Ishikawa (cell line): ENCODE data around the gene MRPS18C.

Experiments
- CEBPB ChIP-seq: IDR thresholded peaks from 2 replicates; pipeline ENCODE4 v1.6.1; 2012
- CREB1 ChIP-seq: IDR thresholded peaks from 2 replicates; pipeline ENCODE4 v1.6.1; 2012; ENCODE audit warnings: low read depth
- EGR1 ChIP-seq: IDR thresholded peaks from 2 replicates; pipeline ENCODE4 v1.6.1; 2012
- EP300 ChIP-seq: IDR thresholded peaks from 2 replicates; pipeline ENCODE4 v1.6.1; 2012; ENCODE audit warnings: borderline replicate concordance
- FOXM1 ChIP-seq: IDR thresholded peaks from 2 replicates; pipeline ENCODE4 v1.6.1; 2012; ENCODE audit warnings: low read depth, borderline replicate concordance
- MAX ChIP-seq: IDR thresholded peaks from 2 replicates; pipeline ENCODE4 v1.6.1; 2012
- NFIC ChIP-seq: IDR thresholded peaks from 2 replicates; pipeline ENCODE4 v1.6.1; 2012
- RAD21 ChIP-seq: IDR thresholded peaks from 2 replicates; pipeline ENCODE4 v1.6.1; 2012; ENCODE audit warnings: low read depth
- TAF1 ChIP-seq: IDR thresholded peaks from 2 replicates; pipeline ENCODE4 v1.6.1; 2012; ENCODE audit warnings: low read depth, mild to moderate bottlenecking
- TCF12 ChIP-seq: IDR thresholded peaks from 2 replicates; pipeline ENCODE4 v1.6.1; 2012; ENCODE audit warnings: low read depth
- TEAD4 ChIP-seq: IDR thresholded peaks from 2 replicates; pipeline ENCODE4 v1.6.1; 2012
- YY1 ChIP-seq: IDR thresholded peaks from 2 replicates; pipeline ENCODE4 v1.6.1; 2012; ENCODE audit warnings: low read depth
- ZBTB7A ChIP-seq: IDR thresholded peaks from 2 replicates; pipeline ENCODE4 v1.6.1; 2012; ENCODE audit warnings: low read depth
- TF ChIP-seq, protein P1 (sequence below): IDR thresholded peaks from 2 replicates; pipeline ENCODE4 v1.6.1; 2012; ENCODE audit warnings: low read depth, mild to moderate bottlenecking
- TF ChIP-seq, protein P2 (sequence below): IDR thresholded peaks from 2 replicates; pipeline ENCODE4 v1.6.1; 2012

The MRPS18C gene

GRCh38 chr4:83498187-83498586, 42.3 kb downstream of the MRPS18C start:
- TF ChIP-seq RAD21 (no peak), MAX (no peak), TCF12 (no peak), EP300 (no peak), FOXM1 (no peak), NFIC (no peak), TEAD4 (no peak)

GRCh38 chr4:83503974-83504373, 48.1 kb downstream of the MRPS18C start:
- TF ChIP-seq TCF12 (no peak), TAF1 (no peak), TEAD4 (no peak), NFIC (no peak), MAX (no peak), EP300 (no peak), EGR1 (no peak)
- TF ChIP-seq, protein P1, sequence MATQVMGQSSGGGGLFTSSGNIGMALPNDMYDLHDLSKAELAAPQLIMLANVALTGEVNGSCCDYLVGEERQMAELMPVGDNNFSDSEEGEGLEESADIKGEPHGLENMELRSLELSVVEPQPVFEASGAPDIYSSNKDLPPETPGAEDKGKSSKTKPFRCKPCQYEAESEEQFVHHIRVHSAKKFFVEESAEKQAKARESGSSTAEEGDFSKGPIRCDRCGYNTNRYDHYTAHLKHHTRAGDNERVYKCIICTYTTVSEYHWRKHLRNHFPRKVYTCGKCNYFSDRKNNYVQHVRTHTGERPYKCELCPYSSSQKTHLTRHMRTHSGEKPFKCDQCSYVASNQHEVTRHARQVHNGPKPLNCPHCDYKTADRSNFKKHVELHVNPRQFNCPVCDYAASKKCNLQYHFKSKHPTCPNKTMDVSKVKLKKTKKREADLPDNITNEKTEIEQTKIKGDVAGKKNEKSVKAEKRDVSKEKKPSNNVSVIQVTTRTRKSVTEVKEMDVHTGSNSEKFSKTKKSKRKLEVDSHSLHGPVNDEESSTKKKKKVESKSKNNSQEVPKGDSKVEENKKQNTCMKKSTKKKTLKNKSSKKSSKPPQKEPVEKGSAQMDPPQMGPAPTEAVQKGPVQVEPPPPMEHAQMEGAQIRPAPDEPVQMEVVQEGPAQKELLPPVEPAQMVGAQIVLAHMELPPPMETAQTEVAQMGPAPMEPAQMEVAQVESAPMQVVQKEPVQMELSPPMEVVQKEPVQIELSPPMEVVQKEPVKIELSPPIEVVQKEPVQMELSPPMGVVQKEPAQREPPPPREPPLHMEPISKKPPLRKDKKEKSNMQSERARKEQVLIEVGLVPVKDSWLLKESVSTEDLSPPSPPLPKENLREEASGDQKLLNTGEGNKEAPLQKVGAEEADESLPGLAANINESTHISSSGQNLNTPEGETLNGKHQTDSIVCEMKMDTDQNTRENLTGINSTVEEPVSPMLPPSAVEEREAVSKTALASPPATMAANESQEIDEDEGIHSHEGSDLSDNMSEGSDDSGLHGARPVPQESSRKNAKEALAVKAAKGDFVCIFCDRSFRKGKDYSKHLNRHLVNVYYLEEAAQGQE: no peak

DNA sequence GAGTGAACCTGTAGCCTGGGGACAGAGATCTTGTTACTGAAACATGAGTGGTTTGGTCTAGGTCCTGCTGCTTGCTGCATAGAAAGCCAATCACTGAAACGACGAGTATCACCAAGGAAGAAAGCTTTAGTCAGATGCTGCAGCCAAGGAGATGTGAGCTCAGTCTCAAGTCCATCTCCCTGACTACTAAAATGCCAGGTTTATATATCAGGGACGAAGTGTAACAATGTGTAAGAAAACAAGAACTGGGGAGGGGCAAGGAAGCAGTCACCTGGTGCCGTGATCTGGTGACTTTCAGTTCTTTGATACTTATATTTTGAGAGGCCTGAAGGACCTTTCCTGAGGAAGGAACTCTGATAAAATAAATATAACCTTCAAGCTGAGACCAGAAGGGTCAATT, 48.6 kb downstream of the MRPS18C start:
- TF ChIP-seq RAD21: no peak

DNA sequence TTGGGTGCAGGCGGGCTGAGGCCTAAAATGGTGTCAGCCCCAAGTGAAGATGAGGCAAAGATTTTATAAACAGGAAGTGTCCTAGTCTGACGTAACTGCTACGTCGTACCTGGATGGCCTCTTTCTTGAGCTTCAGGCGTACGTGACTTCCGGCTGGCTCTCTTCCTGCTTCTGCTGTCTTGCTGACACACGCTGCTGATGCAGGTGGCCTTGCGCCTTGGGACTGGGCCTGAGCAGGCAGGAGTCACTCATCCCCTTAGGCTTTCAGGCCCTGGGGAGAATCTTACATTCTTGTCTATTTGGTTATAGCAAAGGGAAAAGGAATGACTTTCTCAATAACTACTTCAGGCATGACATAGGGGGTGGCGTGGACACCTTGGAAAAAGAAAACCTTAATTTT, 49.1 kb downstream of the MRPS18C start:
- no peak for TF ChIP-seq NFIC
- TF ChIP-seq, protein P2, sequence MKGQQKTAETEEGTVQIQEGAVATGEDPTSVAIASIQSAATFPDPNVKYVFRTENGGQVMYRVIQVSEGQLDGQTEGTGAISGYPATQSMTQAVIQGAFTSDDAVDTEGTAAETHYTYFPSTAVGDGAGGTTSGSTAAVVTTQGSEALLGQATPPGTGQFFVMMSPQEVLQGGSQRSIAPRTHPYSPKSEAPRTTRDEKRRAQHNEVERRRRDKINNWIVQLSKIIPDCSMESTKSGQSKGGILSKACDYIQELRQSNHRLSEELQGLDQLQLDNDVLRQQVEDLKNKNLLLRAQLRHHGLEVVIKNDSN: no peak
- TF ChIP-seq ZBTB7A: no peak
- no peak for TF ChIP-seq TCF12
- no peak for TF ChIP-seq FOXM1

DNA sequence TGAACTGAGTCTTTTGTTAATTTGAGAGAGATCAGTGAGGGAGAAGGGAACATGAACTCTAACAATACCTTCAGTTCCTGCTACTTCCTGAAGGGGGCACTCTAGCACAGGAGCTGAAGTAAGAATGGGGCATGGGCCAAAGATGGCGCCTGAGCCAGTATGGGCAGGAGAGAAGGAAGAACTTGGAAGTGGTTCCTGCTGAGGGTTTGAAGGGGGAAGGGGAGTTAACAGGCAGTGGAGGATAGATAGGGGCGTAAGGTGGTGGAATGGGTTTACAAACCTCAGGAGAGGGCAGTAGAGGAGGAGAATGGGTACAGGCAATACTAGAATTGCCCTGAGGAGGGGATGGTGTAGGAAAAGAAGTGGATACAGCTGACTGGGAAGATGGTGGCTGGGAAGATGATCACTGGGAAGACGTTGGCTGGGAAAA, 53.3 kb downstream of the MRPS18C start:
- TF ChIP-seq RAD21 (peak; percentile 95), YY1 (peak; percentile 92)

GRCh38 chr4:83510442-83510841, 54.6 kb downstream of the MRPS18C start:
- TF ChIP-seq TAF1: no peak
- no peak for TF ChIP-seq FOXM1
- no peak for TF ChIP-seq TCF12
- TF ChIP-seq NFIC: no peak
- no peak for TF ChIP-seq CREB1
- TF ChIP-seq, protein P2: no peak
- no peak for TF ChIP-seq TEAD4
- no peak for TF ChIP-seq ZBTB7A
- TF ChIP-seq CEBPB: no peak
- no peak for TF ChIP-seq MAX
